ENCODE results near the gene ZNF362.
"Not testable (repeated sequence)": the region's sequence is repeated elsewhere in the genome, so short reads cannot be mapped to it uniquely, and the experiment has no call there.

Gene ZNF362

GRCh38 chr1:33305816-33306652 is 49.7 kb downstream of the ZNF362 start:
- no peak for DNase-seq (ENCODE audit: low read depth in 1 of 2, low spot score in 1 of 2)
- Histone ChIP-seq H3K27me3 (ENCODE audit: insufficient read depth, poor library complexity, severe bottlenecking) (peaks cover 2% of the 10 kb centered on the region), H3K27ac (replicated peaks) (no peak overlapping the region), H3K4me3 (replicated peaks; ENCODE audit: insufficient read depth, low read length) (no peak overlapping the region)
- no peak for TF ChIP-seq CTCF (IDR thresholded peaks at IDR 0.05; ENCODE audit: insufficient read depth, low read length)
- TF ChIP-seq GABPA (IDR thresholded peaks at IDR 0.05; ENCODE audit: low read depth) = no peak
- TF ChIP-seq POLR2AphosphoS5 (IDR thresholded peaks at IDR 0.05; ENCODE audit: low read depth) = no peak
- TF ChIP-seq SPI1 (IDR thresholded peaks at IDR 0.05; ENCODE audit: borderline replicate concordance, low read depth) = no peak
- TF ChIP-seq REST (IDR thresholded peaks at IDR 0.05; ENCODE audit: insufficient replicate concordance, low read depth) = no peak

DNA sequence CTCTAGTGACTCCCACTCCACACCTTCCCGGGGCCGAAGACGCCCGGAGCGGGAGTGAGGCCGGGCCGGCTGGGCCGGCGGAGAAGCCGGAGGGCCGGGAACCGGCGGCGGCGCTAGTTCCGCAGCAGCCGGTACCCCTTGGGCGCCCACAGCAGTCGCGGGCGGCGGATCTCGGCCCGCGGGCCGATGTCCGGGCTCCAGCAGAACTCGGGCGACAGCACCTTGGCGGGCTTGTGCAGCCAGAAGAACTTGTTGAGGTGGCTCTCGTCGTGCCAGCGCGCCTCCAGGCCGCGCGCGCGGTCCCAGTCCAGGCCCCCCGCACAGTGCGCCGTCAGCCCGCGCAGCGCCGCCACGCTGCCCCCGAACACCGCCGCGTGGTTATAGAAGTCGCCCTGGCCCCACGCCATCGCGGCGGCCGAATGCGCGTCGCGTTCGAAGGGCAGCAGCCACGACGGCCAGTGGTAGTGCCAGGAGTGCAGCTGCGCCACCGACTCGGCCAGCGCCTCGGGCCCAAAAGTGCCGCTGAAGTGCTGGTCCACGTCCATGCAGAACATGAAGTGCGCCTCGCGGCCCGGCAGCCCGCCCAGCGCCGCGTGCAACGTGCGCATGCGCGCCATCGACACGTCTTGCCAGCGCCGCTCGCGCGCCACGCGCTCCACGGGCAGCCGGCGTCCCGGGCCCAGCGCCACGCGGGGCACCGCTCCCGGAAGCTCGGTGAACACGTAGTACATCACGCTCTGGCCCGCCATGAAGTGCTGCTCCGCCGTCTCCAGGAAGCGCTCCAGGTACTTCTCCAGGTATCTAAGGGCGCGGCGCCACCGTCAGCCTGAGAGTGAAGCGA is 50.6 kb downstream of the ZNF362 start:
- TF ChIP-seq CTCF (IDR thresholded peaks at IDR 0.05; ENCODE audit: insufficient read depth, low read length) (no peak), SPI1 (IDR thresholded peaks at IDR 0.05; ENCODE audit: borderline replicate concordance, low read depth) (no peak), GABPA (IDR thresholded peaks at IDR 0.05; ENCODE audit: low read depth) (no peak), REST (IDR thresholded peaks at IDR 0.05; ENCODE audit: insufficient replicate concordance, low read depth) (no peak), POLR2AphosphoS5 (IDR thresholded peaks at IDR 0.05; ENCODE audit: low read depth) (no peak)
- Histone ChIP-seq H3K4me3 (replicated peaks; ENCODE audit: insufficient read depth, low read length) (no peak overlapping the region), H3K27me3 (ENCODE audit: insufficient read depth, poor library complexity, severe bottlenecking) (peaks cover 2% of the 10 kb centered on the region), H3K27ac (replicated peaks) (no peak overlapping the region)
- DNase-seq (ENCODE audit: low read depth in 1 of 2, low spot score in 1 of 2) = no peak

DNA sequence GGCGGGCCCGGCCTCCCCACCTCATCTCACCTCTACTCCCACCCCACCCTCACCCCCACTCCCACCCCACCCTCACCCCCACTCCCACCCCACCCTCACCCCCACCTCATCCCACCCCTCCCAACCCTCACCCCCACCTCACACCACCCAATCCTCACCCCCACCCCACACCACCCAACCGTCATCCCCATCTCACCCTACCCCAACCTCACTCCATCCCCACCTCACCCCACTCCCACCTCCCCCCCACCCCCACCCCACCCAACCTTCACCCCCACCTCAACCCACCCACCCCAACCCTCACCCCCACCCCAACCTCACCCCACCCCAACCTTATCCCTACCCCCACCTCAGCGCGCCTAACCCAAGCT is 51.2 kb downstream of the ZNF362 start:
- no peak overlapping the region for H3K27ac ChIP-seq (replicated peaks)
- H3K27me3 ChIP-seq (ENCODE audit: insufficient read depth, poor library complexity, severe bottlenecking) = peaks cover 2% of the 10 kb centered on the region
- TF ChIP-seq POLR2AphosphoS5 (IDR thresholded peaks at IDR 0.05; ENCODE audit: low read depth) (no peak), SPI1 (IDR thresholded peaks at IDR 0.05; ENCODE audit: borderline replicate concordance, low read depth) (no peak), REST (IDR thresholded peaks at IDR 0.05; ENCODE audit: insufficient replicate concordance, low read depth) (no peak), GABPA (IDR thresholded peaks at IDR 0.05; ENCODE audit: low read depth) (no peak), CTCF (IDR thresholded peaks at IDR 0.05; ENCODE audit: insufficient read depth, low read length) (no peak)
- DNase-seq (ENCODE audit: low read depth in 1 of 2, low spot score in 1 of 2) = no peak
- H3K4me3 ChIP-seq (replicated peaks; ENCODE audit: insufficient read depth, low read length) = no peak overlapping the region

DNA sequence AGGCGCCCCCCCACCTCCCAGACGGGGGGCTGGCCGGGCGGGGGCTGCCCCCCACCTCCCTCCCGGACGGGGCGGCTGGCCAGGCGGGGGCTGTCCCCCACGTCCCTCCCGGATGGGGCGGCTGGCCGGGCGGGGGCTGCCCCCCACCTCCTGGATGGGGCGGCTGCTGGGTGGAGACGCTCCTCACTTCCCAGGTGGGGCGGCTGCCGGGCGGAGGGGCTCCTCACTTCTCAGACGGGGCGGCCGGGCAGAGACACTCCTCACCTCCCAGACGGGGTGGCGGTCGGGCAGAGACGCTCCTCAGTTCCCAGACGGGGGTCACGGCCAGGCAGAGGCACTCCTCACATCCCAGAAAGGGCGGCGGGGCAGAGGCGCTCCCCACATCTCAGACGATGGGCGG is 53.1 kb downstream of the ZNF362 start:
- not testable (repeated sequence) for H3K27ac ChIP-seq (replicated peaks); H3K4me3 ChIP-seq (replicated peaks; ENCODE audit: insufficient read depth, low read length); DNase-seq (ENCODE audit: low read depth in 1 of 2, low spot score in 1 of 2); H3K27me3 ChIP-seq (ENCODE audit: insufficient read depth, poor library complexity, severe bottlenecking)

All from HL-60 (cell line).